Measurements from ENCODE around the gene STAG2.

DNA sequence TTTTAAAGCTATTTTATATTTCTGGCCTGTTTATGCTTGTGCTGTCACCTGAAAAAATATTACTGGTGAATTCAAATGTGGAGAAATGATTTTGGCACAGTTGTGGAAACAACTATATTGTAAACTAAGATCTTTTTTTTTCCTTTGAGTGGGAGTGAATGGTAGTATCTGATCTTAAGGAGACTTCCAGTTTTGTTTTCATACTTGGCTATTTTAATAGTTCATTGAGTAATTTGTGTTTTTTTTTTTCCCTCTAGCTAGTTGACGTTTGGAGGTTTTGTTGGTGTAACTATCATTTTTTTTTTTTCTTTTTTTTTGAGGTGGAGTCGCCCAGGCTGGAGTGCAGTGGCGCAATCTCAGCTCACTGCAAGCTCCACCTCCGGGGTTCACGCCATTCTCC is 10.5 kb downstream of the STAG2 start:
- TF ChIP-seq, protein P1, sequence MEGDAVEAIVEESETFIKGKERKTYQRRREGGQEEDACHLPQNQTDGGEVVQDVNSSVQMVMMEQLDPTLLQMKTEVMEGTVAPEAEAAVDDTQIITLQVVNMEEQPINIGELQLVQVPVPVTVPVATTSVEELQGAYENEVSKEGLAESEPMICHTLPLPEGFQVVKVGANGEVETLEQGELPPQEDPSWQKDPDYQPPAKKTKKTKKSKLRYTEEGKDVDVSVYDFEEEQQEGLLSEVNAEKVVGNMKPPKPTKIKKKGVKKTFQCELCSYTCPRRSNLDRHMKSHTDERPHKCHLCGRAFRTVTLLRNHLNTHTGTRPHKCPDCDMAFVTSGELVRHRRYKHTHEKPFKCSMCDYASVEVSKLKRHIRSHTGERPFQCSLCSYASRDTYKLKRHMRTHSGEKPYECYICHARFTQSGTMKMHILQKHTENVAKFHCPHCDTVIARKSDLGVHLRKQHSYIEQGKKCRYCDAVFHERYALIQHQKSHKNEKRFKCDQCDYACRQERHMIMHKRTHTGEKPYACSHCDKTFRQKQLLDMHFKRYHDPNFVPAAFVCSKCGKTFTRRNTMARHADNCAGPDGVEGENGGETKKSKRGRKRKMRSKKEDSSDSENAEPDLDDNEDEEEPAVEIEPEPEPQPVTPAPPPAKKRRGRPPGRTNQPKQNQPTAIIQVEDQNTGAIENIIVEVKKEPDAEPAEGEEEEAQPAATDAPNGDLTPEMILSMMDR (IDR thresholded peaks at IDR 0.05), result no peak
- no peak for TF ChIP-seq POLR2A (IDR thresholded peaks at IDR 0.05)
- TF ChIP-seq POLR2AphosphoS5 (IDR thresholded peaks at IDR 0.05), result no peak
- TF ChIP-seq EP300 (IDR thresholded peaks at IDR 0.05), result no peak

All from upper lobe of left lung (tissue), 4 donors.